Suppressor macrophage treated with lipopolysaccharide for 4 hours (primary cell): ENCODE data around the gene CYP4F2.
"Not testable (repeated sequence)": the region's sequence is repeated elsewhere in the genome, so short reads cannot be mapped to it uniquely, and the experiment has no call there.

Experiments used
- DNase-seq: peaks from one replicate; pipeline ENCODE4 v3.0.0-alpha.2; 2020

Gene CYP4F2

GRCh38 chr19:15843894-15844222 lies 54.0 kb downstream of the CYP4F2 start:
- DNase-seq = not testable (repeated sequence)

GRCh38 chr19:15843203-15843893 lies 54.5 kb downstream of the CYP4F2 start:
- DNase-seq = no peak

DNA sequence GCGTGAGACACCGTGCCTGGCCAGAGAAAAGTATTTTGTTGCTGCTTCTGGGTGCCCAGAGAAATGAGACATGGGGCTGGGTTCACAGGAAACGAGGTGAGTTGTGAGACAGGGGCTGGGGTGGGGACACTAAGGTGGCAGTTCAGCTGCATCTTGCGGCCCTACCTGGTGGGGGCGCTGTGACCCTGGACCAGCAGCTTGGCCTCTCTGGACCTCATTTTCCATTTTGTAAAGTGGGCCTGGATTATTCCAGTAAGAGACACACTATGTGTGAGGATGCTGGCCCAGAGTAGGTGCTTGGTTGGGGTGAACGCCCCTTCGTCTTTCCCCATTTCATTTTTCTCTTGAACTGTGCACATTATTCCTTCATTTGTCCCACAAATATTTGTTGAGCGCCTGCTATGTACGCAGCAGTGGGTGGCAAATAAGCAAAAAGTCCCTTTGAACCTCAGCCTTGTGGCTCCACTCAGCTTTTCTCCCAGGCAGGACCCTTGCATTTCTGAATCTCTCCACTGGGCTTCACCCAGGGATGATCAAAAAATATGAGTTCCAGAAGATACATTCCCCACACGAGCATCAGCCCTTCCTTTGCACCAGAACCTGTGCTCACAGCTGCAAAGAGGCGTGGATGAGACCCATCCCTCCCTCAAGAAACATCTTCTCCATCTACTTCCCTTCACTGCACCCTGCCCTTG lies 55.9 kb downstream of the CYP4F2 start:
- no peak for DNase-seq

DNA sequence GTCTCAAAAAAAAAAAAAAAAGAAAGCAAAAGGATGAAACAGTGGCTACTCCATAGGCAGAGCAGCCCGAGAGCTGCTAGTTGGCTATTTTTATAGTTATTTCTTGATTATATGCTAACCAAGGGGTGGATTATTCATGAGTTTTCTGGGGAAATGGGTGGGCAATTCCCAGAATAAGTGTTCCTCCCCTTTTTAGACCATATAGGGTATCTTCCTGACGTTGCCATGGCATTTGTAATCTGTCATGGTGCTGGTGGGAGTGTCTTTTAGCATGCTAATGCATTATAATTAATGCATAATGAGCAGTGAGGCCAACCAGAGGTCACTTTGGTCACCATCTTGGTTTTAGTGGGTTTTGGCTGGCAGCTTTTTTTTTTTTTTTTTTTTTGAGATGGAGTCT lies 57.0 kb downstream of the CYP4F2 start:
- no peak for DNase-seq

- DNase-seq = not testable (repeated sequence)
These were observed 58.0 kb downstream of the CYP4F2 start for GRCh38 chr19:15839888-15840287.

DNA sequence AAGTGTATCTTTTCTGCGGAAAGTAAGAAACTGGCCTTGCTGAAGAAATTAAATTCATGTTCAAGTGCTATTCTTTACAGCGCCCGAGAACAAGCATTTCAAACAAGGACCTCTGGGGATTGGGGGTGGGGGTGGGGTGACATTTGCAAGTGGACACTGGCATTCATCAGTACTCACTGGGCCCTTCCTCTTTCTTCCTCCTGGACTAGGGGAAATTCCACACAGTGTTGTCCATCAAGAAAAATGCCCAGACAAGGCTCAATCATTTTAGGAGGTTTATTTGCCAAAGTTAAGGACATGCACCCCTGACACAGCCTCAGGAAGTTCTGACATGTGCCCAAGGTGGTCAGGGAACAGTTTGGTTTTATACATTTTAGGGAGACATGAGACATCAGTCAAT lies 59.5 kb downstream of the CYP4F2 start:
- DNase-seq = peak; percentile 29

DNA sequence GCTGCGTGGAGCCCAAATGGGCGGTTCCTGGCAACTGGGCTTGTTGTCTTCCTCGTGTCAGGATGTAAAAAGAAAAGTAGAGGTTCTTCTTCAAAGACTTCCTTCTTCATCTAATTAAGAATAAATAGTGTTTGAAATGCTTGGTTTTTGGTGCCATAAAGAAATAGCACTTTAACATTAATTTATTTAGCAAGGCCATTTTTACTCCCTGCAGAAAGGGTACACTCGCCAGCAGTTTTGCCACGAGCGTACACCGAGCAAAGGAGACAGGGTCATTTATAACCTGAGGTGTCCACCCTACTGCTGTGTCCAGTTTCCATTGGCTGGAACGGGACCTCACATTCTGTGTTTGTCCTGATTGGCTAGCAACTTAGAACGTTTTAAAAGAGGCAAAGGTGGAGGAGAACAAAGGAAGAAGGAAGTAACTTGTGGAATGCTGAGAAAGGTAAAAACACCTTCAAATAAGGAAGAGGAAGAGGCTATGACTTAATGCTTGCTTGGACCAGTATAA lies 60.6 kb downstream of the CYP4F2 start:
- DNase-seq = no peak

DNA sequence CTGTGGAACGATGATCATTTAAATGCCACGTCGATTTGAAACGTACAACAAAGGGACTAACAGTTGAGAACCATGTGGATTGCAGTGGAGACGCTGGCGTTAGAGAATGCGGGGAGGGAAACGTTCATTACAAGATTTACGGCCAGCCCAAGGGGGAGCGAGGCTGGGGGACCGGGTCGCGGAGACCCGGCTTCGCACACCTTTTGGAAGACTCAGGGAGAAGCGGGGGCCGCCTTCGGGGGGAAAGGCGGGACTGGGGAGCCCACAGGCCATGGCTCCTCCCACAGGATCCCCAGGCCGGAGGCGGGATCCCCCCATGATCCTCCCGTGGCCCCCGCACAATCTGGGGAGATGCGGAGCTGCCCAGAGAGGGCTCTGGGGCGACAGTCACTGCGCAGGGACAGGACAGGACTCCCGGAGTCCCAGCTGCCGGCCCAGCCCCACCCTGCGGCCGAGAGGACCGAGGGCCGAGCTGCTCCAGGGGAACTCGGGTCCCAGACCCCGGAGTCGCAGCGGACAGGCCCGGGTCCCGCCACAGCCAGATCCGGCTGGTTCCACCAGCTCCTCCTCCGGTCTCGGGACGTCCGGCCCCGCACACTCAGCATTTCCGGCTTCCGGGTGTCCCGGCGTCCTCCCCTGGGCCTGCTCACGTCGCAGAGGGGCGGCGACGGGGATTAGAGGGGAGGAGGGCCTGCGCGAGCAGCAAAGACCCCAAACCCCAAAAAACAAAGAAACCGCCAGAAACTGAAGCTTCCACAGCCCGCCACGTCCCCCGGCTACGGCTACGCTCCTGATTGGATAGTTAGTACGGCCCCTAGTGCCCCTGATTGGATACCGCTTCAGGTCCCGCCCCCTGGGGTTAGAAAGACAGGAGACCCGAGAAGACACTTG lies 61.3 kb downstream of the CYP4F2 start:
- DNase-seq = peak; percentile 97

GRCh38 chr19:15835565-15836329 lies 62.1 kb downstream of the CYP4F2 start:
- DNase-seq = not testable (repeated sequence)

- DNase-seq = not testable (repeated sequence)
These were observed 63.6 kb downstream of the CYP4F2 start for GRCh38 chr19:15834232-15834631.

GRCh38 chr19:15831626-15832025 lies 66.2 kb downstream of the CYP4F2 start:
- no peak for DNase-seq

DNA sequence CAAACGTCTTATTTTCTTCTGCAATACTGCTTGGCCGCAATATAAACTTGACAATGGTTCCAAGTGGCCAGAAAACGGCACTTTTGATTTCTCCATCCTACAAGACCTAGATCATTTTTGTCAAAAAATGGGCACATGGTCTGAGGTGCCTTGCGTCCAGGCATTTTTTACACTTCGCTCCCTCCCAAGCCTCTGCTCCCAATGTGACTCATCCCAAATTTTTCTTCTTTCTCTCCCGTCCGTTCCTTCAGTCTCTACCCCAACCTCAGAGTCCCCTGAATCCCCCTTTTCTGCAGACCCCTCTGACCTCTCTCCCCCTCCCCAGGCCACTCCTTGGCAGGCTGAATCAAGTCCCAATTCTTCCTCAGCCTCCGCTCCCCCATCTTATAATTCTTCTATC lies 68.1 kb downstream of the CYP4F2 start:
- no peak for DNase-seq

- no peak for DNase-seq
These were observed 68.6 kb downstream of the CYP4F2 start for GRCh38 chr19:15829306-15829698.

DNA sequence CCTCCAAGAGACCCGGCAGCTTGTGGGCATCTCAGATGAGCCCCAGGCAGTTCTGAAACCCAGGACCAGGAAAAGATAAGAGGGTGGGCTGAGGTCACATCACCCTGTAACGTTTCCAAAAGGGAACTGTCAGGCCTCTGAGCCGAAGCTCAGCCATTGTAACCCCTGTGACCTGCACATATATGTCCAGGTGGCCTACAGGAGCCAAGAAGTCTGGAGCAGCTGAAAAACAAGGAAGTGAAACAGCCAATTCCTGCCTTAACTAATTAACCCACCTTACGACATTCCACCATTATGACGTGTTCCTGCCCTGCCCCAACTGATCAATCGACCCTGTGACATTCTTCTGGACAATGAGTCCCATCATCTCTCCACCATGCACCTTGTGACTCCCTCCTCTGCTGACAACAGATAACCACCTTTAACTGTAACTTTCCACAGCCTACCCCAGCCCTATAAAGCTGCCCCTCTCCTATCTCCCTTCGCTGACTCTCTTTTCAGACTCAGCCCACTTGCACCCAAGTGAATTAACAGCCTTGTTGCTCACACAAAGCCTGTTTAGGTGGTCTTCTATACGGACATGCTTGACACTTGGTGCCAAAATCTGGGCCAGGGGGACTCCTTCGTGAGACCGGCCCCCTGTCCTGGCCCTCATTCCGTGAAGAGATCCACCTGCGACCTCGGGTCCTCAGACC lies 69.1 kb downstream of the CYP4F2 start:
- not testable (repeated sequence) for DNase-seq

DNA sequence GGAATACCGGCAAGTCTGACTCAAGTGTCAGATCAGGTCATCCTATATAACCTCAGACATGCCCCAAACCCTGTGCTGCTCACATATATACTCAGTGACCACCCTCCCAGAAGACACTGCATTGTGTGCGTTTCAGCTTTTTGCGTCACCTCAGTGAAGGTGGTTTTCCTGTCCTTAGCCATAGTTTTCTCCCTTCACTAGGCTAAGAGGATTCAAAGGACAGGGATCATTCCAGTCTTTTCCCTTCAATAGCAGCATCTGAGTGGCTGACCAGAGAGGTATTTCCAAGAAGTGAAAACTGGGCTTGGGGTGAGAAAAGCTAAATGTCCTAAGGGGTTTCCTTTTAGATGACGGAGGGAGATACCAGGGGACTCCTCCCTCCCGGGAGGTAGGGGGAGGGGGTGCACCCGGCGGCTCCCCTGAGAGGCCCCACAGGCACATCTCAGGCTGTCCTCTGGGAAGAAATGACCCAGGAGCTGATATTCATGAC lies 69.7 kb downstream of the CYP4F2 start:
- DNase-seq = no peak
